Hepatocyte (in vitro differentiated cells): ENCODE measurements around the gene SIX6. TPM values are rescaled to one million over a fixed set of nuclear protein-coding genes. Genes with fewer than 3 reads are reported as not detected.

Source experiments
- DNase-seq: peaks from one replicate; pipeline ENCODE4 v3.0.0-alpha.2; 2016; ENCODE audit warnings: low spot score
- H2AFZ ChIP-seq: fragments of 200-600 bp; sonication (generic); 2 replicates; pipeline ENCODE4 v1.6.0; 2016; ENCODE audit warnings: antibody characterized with exemption, mild to moderate bottlenecking
- H3K27ac ChIP-seq: fragments of 200-600 bp; sonication (generic); 2 replicates; pipeline ENCODE4 v1.5.1; 2016; ENCODE audit warnings: mild to moderate bottlenecking
- H3K27me3 ChIP-seq: fragments of 200-600 bp; sonication (generic); 2 replicates; pipeline ENCODE4 v1.6.1; 2016
- H3K36me3 ChIP-seq: fragments of 200-600 bp; sonication (generic); replicated peaks from 2 replicates; pipeline ENCODE4 v1.5.1; 2016; ENCODE audit warnings: low read depth; ENCODE audit not compliant: insufficient read depth
- H3K4me1 ChIP-seq: fragments of 200-600 bp; sonication (generic); 2 replicates; pipeline ENCODE4 v1.5.1; 2016; ENCODE audit warnings: mild to moderate bottlenecking, moderate library complexity; ENCODE audit not compliant: insufficient read depth
- H3K4me2 ChIP-seq: fragments of 200-600 bp; sonication (generic); 2 replicates; pipeline ENCODE4 v1.6.0; 2016
- H3K4me3 ChIP-seq: fragments of 200-600 bp; sonication (generic); 2 replicates; pipeline ENCODE4 v1.5.1; 2016; ENCODE audit warnings: mild to moderate bottlenecking
- H3K79me2 ChIP-seq: fragments of 200-600 bp; sonication (generic); 2 replicates; pipeline ENCODE4 v1.6.0; 2017; ENCODE audit warnings: mild to moderate bottlenecking
- H3K9me2 ChIP-seq: fragments of 200-600 bp; sonication (generic); replicated peaks from 2 replicates; pipeline ENCODE4 v1.6.0; 2017; ENCODE audit warnings: mild to moderate bottlenecking; ENCODE audit not compliant: insufficient read depth
- H3K9me3 ChIP-seq: fragments of 200-600 bp; sonication (generic); 2 replicates; pipeline ENCODE4 v1.5.1; 2016; ENCODE audit warnings: low read depth, mild to moderate bottlenecking
- H4K20me1 ChIP-seq: fragments of 200-600 bp; sonication (generic); 2 replicates; pipeline ENCODE4 v1.6.0; 2016; ENCODE audit warnings: mild to moderate bottlenecking; ENCODE audit not compliant: insufficient read depth, poor library complexity, severe bottlenecking
- EZH2 ChIP-seq: fragments of 200-600 bp; sonication (generic); IDR thresholded peaks from 2 replicates; pipeline ENCODE4 v1.6.1; 2016; ENCODE audit warnings: antibody characterized with exemption, mild to moderate bottlenecking, borderline replicate concordance
- EZH2phosphoT487 ChIP-seq: fragments of 200-600 bp; sonication (generic); IDR thresholded peaks from one replicate; pipeline ENCODE4 v1.6.1; 2018; ENCODE audit warnings: antibody characterized with exemption, mild to moderate bottlenecking, low read depth, moderate library complexity; ENCODE audit not compliant: unreplicated experiment, severe bottlenecking
- WGBS: methylation state at CpG from one replicate; pipeline ENCODE4 v1.1.6; 2016; ENCODE audit warnings: low lambda C conversion rate; ENCODE audit errors: missing lambda C conversion rate; 5-methylcytosine and 5-hydroxymethylcytosine counted together
- polyA plus RNA-seq: library from polyadenylated mRNA; unstranded; fragments of >200 nt; fragmentation: Nextera tagmentation; extraction: Ambion mirVana; gene quantifications from 2 replicates; pipeline ENCODE4 v1.2.1, GENCODE V29; 2016
- total RNA-seq: library from RNA; depleted of rRNA; stranded (reverse); fragments of >200 nt; gene quantifications from 2 replicates; pipeline ENCODE4 v1.2.3, GENCODE V29; 2014
- TF ChIP-seq, protein P1 (sequence below): fragments of 200-600 bp; sonication (generic); IDR thresholded peaks from 2 replicates; pipeline ENCODE4 v1.5.1; 2016; ENCODE audit warnings: antibody characterized with exemption, mild to moderate bottlenecking; ENCODE audit not compliant: poor library complexity

The SIX6 gene
- total and polyA plus RNA-seq, 2 experiments from 2014 or later = not detected

DNA sequence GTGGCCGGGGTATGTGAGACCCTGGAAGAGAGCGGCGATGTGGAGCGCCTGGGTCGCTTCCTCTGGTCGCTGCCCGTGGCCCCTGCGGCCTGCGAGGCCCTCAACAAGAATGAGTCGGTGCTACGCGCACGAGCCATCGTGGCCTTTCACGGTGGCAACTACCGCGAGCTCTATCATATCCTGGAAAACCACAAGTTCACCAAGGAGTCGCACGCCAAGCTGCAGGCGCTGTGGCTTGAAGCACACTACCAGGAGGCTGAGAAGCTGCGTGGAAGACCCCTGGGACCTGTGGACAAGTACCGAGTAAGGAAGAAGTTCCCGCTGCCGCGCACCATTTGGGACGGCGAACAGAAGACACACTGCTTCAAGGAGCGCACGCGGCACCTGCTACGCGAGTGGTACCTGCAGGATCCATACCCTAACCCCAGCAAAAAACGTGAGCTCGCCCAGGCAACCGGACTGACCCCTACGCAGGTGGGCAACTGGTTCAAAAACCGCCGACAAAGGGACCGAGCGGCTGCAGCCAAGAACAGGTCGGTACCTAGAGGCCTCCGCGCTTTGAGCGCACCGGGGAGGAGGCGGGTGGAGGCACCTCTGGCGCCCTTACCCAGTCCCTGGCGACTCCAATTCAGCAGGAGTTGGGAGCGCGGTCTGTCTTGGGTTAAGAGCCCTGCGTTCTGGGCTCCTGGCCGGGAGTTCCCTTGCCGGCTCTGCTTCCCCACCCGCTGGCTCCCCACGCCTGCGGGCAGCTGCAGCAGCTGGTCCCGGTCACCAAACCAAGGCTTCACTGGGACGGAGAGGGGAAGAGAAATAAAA is 700 bp downstream of the SIX6 start:
- no peaks in the 10 kb centered on the region for H3K9me2 ChIP-seq
- no peaks in the 10 kb centered on the region for H3K9me3 ChIP-seq
- peaks cover 100% of the 10 kb centered on the region for H3K27me3 ChIP-seq
- 3% methylated on average over 58 of the region's 58 CpGs for WGBS
- no peak overlapping the region for H3K27ac ChIP-seq
- no peak for DNase-seq
- peak overlapping the region; percentile 76 for H3K4me2 ChIP-seq
- H3K4me1 ChIP-seq = peaks cover 5% of the 10 kb centered on the region
- no peaks in the 10 kb centered on the region for H3K79me2 ChIP-seq
- TF ChIP-seq, protein P1, sequence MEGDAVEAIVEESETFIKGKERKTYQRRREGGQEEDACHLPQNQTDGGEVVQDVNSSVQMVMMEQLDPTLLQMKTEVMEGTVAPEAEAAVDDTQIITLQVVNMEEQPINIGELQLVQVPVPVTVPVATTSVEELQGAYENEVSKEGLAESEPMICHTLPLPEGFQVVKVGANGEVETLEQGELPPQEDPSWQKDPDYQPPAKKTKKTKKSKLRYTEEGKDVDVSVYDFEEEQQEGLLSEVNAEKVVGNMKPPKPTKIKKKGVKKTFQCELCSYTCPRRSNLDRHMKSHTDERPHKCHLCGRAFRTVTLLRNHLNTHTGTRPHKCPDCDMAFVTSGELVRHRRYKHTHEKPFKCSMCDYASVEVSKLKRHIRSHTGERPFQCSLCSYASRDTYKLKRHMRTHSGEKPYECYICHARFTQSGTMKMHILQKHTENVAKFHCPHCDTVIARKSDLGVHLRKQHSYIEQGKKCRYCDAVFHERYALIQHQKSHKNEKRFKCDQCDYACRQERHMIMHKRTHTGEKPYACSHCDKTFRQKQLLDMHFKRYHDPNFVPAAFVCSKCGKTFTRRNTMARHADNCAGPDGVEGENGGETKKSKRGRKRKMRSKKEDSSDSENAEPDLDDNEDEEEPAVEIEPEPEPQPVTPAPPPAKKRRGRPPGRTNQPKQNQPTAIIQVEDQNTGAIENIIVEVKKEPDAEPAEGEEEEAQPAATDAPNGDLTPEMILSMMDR = no peak
- TF ChIP-seq EZH2 (peak; percentile 78), EZH2phosphoT487 (peak; percentile 25)
- H3K36me3 ChIP-seq = no peaks in the 10 kb centered on the region
- H2AFZ ChIP-seq = no peak overlapping the region
- peaks cover 4% of the 10 kb centered on the region for H4K20me1 ChIP-seq
- H3K4me3 ChIP-seq = no peak overlapping the region

DNA sequence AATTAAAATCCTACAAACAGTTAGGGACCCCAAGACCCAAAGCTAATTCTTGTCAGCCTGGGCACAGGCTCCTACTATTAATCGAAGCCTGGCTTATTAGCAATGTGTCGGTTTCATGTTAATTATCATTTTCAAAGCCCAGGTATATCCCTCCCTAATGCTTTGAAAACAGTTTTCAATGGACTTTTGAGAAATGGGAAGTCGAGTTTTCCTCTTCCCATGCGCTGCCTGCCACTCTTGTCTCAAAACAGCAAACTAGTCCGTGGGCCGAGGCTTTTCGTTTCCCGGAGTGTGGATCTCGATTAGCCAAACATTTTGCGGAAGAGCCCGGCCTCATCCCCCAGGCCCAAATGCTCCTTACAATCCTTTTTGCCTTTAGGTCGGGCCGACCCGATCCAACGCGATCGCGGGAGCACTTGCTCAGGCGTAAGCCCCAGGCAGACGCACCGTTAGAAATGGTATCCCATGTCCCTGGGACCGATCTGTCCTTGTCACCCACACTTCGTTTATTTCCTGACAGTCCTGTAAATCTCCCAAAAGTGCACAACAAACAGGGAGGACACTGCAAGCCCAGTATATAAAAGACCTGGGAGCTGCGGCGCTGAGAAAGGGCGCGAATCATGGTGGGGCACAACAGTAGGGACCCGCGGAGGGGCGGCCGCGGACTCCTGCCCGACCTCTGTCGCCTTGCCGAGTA is 1.5 kb downstream of the SIX6 start:
- H3K9me3 ChIP-seq = no peaks in the 10 kb centered on the region
- peak overlapping the region; percentile 52 for H2AFZ ChIP-seq
- peaks cover 100% of the 10 kb centered on the region for H3K27me3 ChIP-seq
- peaks cover 7% of the 10 kb centered on the region for H3K4me1 ChIP-seq
- WGBS = 4% methylated on average over 35 of the region's 35 CpGs
- no peaks in the 10 kb centered on the region for H3K9me2 ChIP-seq
- no peaks in the 10 kb centered on the region for H3K36me3 ChIP-seq
- no peaks in the 10 kb centered on the region for H3K79me2 ChIP-seq
- peaks cover 4% of the 10 kb centered on the region for H4K20me1 ChIP-seq
- TF ChIP-seq, protein P1 = no peak
- peak; percentile 58 for TF ChIP-seq EZH2phosphoT487
- TF ChIP-seq EZH2 = peak; percentile 72
- peak overlapping the region; percentile 52 for H3K4me2 ChIP-seq
- no peak for DNase-seq
- H3K4me3 ChIP-seq = no peak overlapping the region
- H3K27ac ChIP-seq = no peak overlapping the region

DNA sequence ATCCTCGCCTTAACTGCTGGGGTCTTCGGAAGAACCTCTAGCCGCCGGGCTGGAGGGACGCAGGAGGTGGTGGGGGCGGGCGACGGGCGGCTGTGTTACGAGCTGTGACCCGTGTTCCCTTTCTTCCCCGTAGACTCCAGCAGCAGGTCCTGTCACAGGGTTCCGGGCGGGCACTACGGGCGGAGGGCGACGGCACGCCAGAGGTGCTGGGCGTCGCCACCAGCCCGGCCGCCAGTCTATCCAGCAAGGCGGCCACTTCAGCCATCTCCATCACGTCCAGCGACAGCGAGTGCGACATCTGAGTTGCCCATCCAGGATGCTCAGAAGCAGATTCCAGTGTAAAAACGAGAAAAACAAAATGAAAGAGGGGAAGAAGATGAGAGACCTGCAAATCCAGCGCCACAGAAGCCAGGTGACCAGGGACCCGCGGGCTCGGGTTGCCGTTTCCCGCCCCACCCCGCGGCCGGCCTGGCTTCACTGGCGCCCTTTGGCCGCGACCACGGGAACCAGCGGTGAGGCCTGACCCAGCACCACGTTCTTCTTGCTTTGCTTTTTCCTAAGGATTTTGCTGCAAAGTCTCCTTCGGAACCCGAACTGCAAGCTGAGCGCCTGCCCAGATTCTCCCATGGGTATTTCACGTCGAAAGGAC is 2.1 kb downstream of the SIX6 start:
- Histone ChIP-seq H3K4me3 (no peak overlapping the region), H3K36me3 (no peaks in the 10 kb centered on the region), H3K4me2 (peak overlapping the region; percentile 52), H3K27me3 (peaks cover 100% of the 10 kb centered on the region), H3K4me1 (peaks cover 7% of the 10 kb centered on the region), H4K20me1 (peaks cover 4% of the 10 kb centered on the region), H3K9me3 (no peaks in the 10 kb centered on the region), H3K79me2 (no peaks in the 10 kb centered on the region), H3K9me2 (no peaks in the 10 kb centered on the region), H3K27ac (no peak overlapping the region), H2AFZ (no peak overlapping the region)
- 4% methylated on average over 43 of the region's 49 CpGs for WGBS
- DNase-seq = no peak
- TF ChIP-seq, protein P1 = no peak
- TF ChIP-seq EZH2 (peak; percentile 97), EZH2phosphoT487 (peak; percentile 93)
